ENCODE measurements around the gene MGST3. TPM values are rescaled to one million over a fixed set of nuclear protein-coding genes. Genes with fewer than 3 reads are reported as not detected.
A peak's percentile ranks its signal among the peaks of the same experiment; 100 is the strongest.

The MGST3 gene
- total and polyA plus RNA-seq, 2 of the 13 experiments (the other 11 are each of a cell fraction or from before 2014, with no cell fraction given) = 59.7 to 61.2 TPM

DNA sequence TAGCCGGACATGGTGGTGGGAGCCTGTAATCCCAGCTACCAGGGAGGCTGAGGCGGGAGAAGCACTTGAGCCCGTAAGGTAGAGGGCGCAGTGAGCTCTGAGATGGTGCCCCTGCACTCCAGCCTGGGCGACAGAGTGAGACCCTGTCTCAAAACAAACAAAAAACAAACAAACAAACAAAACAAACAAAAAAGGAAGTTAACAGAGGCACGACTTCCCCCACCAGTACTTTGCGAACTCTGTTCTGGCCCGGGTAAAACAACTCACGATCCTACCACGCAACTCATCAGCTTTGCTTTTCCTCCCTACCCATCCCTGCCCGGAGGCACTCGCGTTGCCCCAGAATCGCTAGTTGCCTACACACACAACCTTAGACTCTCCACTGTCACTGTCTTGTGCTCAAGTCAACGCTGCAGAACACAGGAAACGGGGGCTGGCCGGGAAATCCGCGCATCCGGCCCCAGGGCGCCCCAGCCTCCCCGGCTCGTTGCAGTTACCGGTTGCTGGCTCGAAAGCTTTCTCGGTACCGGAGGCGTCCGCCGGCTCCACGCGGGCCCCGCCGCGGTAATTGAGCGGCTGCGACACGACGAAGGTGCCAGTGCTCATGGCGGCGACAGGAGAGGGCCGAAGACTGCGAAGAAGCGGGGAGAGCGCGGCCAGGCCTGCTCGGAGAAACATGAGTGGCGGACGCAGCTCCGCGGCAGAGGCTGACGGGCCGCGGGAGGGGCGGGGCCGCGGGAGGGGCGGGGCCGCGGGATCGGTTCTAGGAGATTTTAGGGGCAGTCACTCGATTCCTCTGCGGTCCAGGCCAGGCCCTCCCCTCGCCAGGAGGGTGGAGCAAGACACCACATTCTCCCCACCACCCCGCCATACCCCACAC lies 67.1 kb downstream of the MGST3 start, which contains the start of gene ALDH9A1 (continued):
- TF ChIP-seq, protein P1, sequence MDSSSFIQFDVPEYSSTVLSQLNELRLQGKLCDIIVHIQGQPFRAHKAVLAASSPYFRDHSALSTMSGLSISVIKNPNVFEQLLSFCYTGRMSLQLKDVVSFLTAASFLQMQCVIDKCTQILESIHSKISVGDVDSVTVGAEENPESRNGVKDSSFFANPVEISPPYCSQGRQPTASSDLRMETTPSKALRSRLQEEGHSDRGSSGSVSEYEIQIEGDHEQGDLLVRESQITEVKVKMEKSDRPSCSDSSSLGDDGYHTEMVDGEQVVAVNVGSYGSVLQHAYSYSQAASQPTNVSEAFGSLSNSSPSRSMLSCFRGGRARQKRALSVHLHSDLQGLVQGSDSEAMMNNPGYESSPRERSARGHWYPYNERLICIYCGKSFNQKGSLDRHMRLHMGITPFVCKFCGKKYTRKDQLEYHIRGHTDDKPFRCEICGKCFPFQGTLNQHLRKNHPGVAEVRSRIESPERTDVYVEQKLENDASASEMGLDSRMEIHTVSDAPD (CRISPR knock-in tag; IDR thresholded peaks at IDR 0.05) = no peak
- TF ChIP-seq PHF20 (CRISPR knock-in tag; IDR thresholded peaks at IDR 0.05) (no peak; the same call in 1 of the 2 replicates), FOXJ3 (CRISPR knock-in tag; IDR thresholded peaks at IDR 0.05; ENCODE audit: borderline replicate concordance) (no peak), ZNF720 (CRISPR knock-in tag; IDR thresholded peaks at IDR 0.05) (0 out of 2 replicates have a peak, but pooled peaks have one; percentile 52), FOXO1 (CRISPR knock-in tag; IDR thresholded peaks at IDR 0.05) (peak; percentile 39; the same call in 1 of the 2 replicates), KLF11 (CRISPR knock-in tag; IDR thresholded peaks at IDR 0.05) (no peak), ZFP36L2 (CRISPR knock-in tag; IDR thresholded peaks at IDR 0.05) (peak; percentile 91), SPEN (CRISPR knock-in tag; IDR thresholded peaks at IDR 0.05; ENCODE audit: low read depth) (peak; percentile 44; the same call in 1 of the 2 replicates), ZFX (CRISPR knock-in tag; IDR thresholded peaks at IDR 0.05; ENCODE audit: low read depth) (peak; percentile 92), ZFP36 (IDR thresholded peaks at IDR 0.05; ENCODE audit: borderline replicate concordance, low read depth, low read length, partially characterized antibody) (no peak), ZBTB20 (CRISPR knock-in tag; IDR thresholded peaks at IDR 0.05; ENCODE audit: borderline replicate concordance, low read depth) (peak; percentile 68; the same call in 1 of the 2 replicates)
- TF ChIP-seq, protein P2, sequence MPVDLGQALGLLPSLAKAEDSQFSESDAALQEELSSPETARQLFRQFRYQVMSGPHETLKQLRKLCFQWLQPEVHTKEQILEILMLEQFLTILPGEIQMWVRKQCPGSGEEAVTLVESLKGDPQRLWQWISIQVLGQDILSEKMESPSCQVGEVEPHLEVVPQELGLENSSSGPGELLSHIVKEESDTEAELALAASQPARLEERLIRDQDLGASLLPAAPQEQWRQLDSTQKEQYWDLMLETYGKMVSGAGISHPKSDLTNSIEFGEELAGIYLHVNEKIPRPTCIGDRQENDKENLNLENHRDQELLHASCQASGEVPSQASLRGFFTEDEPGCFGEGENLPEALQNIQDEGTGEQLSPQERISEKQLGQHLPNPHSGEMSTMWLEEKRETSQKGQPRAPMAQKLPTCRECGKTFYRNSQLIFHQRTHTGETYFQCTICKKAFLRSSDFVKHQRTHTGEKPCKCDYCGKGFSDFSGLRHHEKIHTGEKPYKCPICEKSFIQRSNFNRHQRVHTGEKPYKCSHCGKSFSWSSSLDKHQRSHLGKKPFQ (CRISPR knock-in tag; IDR thresholded peaks at IDR 0.05; ENCODE audit: insufficient replicate concordance) = no peak
- TF ChIP-seq, protein P3, sequence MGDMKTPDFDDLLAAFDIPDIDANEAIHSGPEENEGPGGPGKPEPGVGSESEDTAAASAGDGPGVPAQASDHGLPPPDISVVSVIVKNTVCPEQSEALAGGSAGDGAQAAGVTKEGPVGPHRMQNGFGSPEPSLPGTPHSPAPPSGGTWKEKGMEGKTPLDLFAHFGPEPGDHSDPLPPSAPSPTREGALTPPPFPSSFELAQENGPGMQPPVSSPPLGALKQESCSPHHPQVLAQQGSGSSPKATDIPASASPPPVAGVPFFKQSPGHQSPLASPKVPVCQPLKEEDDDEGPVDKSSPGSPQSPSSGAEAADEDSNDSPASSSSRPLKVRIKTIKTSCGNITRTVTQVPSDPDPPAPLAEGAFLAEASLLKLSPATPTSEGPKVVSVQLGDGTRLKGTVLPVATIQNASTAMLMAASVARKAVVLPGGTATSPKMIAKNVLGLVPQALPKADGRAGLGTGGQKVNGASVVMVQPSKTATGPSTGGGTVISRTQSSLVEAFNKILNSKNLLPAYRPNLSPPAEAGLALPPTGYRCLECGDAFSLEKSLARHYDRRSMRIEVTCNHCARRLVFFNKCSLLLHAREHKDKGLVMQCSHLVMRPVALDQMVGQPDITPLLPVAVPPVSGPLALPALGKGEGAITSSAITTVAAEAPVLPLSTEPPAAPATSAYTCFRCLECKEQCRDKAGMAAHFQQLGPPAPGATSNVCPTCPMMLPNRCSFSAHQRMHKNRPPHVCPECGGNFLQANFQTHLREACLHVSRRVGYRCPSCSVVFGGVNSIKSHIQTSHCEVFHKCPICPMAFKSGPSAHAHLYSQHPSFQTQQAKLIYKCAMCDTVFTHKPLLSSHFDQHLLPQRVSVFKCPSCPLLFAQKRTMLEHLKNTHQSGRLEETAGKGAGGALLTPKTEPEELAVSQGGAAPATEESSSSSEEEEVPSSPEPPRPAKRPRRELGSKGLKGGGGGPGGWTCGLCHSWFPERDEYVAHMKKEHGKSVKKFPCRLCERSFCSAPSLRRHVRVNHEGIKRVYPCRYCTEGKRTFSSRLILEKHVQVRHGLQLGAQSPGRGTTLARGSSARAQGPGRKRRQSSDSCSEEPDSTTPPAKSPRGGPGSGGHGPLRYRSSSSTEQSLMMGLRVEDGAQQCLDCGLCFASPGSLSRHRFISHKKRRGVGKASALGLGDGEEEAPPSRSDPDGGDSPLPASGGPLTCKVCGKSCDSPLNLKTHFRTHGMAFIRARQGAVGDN (CRISPR knock-in tag; IDR thresholded peaks at IDR 0.05) = peak; percentile 95
- TF ChIP-seq, protein P4, sequence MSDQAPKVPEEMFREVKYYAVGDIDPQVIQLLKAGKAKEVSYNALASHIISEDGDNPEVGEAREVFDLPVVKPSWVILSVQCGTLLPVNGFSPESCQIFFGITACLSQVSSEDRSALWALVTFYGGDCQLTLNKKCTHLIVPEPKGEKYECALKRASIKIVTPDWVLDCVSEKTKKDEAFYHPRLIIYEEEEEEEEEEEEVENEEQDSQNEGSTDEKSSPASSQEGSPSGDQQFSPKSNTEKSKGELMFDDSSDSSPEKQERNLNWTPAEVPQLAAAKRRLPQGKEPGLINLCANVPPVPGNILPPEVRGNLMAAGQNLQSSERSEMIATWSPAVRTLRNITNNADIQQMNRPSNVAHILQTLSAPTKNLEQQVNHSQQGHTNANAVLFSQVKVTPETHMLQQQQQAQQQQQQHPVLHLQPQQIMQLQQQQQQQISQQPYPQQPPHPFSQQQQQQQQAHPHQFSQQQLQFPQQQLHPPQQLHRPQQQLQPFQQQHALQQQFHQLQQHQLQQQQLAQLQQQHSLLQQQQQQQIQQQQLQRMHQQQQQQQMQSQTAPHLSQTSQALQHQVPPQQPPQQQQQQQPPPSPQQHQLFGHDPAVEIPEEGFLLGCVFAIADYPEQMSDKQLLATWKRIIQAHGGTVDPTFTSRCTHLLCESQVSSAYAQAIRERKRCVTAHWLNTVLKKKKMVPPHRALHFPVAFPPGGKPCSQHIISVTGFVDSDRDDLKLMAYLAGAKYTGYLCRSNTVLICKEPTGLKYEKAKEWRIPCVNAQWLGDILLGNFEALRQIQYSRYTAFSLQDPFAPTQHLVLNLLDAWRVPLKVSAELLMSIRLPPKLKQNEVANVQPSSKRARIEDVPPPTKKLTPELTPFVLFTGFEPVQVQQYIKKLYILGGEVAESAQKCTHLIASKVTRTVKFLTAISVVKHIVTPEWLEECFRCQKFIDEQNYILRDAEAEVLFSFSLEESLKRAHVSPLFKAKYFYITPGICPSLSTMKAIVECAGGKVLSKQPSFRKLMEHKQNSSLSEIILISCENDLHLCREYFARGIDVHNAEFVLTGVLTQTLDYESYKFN (CRISPR knock-in tag; conservative IDR thresholded peaks at IDR 0.05) = peak; percentile 46; the same call in 1 of the 2 replicates
